CD4-positive, alpha-beta T cell (primary cell): ENCODE data around the gene ABR. TPM values are rescaled to one million over a fixed set of nuclear protein-coding genes. Genes with fewer than 3 reads are reported as not detected.

Experiments used
- ATAC-seq: fragments of 200-7000 bp; cut with Tn5 transposase; one replicate; pipeline ENCODE4 v1.10.0; 2022; ENCODE audit warnings: mild to moderate bottlenecking; ENCODE audit not compliant: poor library complexity
- CTCF ChIA-PET: fragments of 350-600 bp; sonication (Branson Sonifier 250); formaldehyde crosslinking; loops from one replicate; lab custom pipeline; 2021; ENCODE audit warnings: antibody characterized with exemption, inconsistent platforms; lab: Charles Lee
- POLR2A ChIA-PET: fragments of 350-600 bp; sonication (Branson Sonifier 250); formaldehyde crosslinking; loops from one replicate; lab custom pipeline; 2021; ENCODE audit warnings: antibody characterized with exemption, inconsistent platforms; lab: Charles Lee
- DNase-seq, 14 experiments: peaks; one replicate each; pipeline ENCODE4 v3.0.0-alpha.2; 2013 to 2020; ENCODE audit warnings: mixed read lengths in 2 of 14
- H3K27ac ChIP-seq, 2 donors: one replicate each; pipeline versions ENCODE4 v1.5.1 to v1.7.0; 2013; ENCODE audit warnings: low read length in 2 of 2, low read depth in 1 of 2, mild to moderate bottlenecking in 1 of 2
- H3K27me3 ChIP-seq, 2 experiments: 1 replicate in 1 of 2; 2 replicates in 1 of 2; pipeline versions ENCODE4 v1.6.1 to v1.7.0; 2013; ENCODE audit warnings: low read length in 2 of 2, control low read depth in 1 of 2, mild to moderate bottlenecking in 1 of 2, moderate library complexity in 1 of 2; ENCODE audit not compliant: insufficient read depth in 2 of 2, control insufficient read depth in 1 of 2
- H3K36me3 ChIP-seq: one replicate; pipeline ENCODE4 v1.6.1; 2013; ENCODE audit warnings: low read length, control low read depth; ENCODE audit not compliant: insufficient read depth
- H3K4me1 ChIP-seq: one replicate; pipeline ENCODE4 v1.6.1; 2013; ENCODE audit warnings: low read length, control low read depth; ENCODE audit not compliant: insufficient read depth
- H3K4me3 ChIP-seq: one replicate; pipeline ENCODE4 v1.5.1; 2013; ENCODE audit warnings: mild to moderate bottlenecking, low read length, moderate library complexity
- H3K9me3 ChIP-seq, 2 experiments: 1 replicate in 1 of 2; 2 replicates in 1 of 2; pipeline versions ENCODE4 v1.6.1 to v1.7.0; 2013; ENCODE audit warnings: low read length in 2 of 2, mild to moderate bottlenecking in 2 of 2, control low read depth in 1 of 2, moderate library complexity in 1 of 2; ENCODE audit not compliant: control insufficient read depth in 1 of 2, insufficient read depth in 1 of 2
- H3K27ac Mint-ChIP-seq: one replicate; pipeline ENCODE4 v1.8.0; 2020; ENCODE audit warnings: mixed read lengths
- H3K27me3 Mint-ChIP-seq: one replicate; pipeline ENCODE4 v1.8.0; 2021; ENCODE audit warnings: mixed read lengths
- H3K36me3 Mint-ChIP-seq: one replicate; pipeline ENCODE4 v1.8.0; 2021; ENCODE audit warnings: low read depth, mixed read lengths
- H3K4me1 Mint-ChIP-seq: one replicate; pipeline ENCODE4 v1.8.0; 2021; ENCODE audit warnings: low read depth, mixed read lengths
- H3K4me3 Mint-ChIP-seq: one replicate; pipeline ENCODE4 v1.8.0; 2020; ENCODE audit warnings: mild to moderate bottlenecking, mixed read lengths
- H3K9me3 Mint-ChIP-seq: one replicate; pipeline ENCODE4 v1.8.0; 2020; ENCODE audit warnings: mixed read lengths
- intact Hi-C, 2 experiments: fragments of 100-400 bp; cut with DNase I in 1 of 2; cut with micrococcal nuclease in 1 of 2; formaldehyde crosslinking; loops; one replicate each; pipeline versions ENCODE4 v1.15.1 to v1.9.0; 2023 to 2025; cut with DNase I, micrococcal nuclease
- total RNA-seq, 174 experiments: library from RNA in 2 of 174; stranded (reverse) in 2 of 174; gene quantifications; one replicate each; pipeline ENCODE4 v1.2.3 and lab custom pipeline; 2021 to 2026
- TF ChIP-seq, protein P1 (sequence below): fragments of 200-600 bp; IDR thresholded peaks from one replicate; pipeline ENCODE4 v1.8.0; 2022; ENCODE audit warnings: antibody characterized with exemption, mild to moderate bottlenecking

Gene ABR
- total RNA-seq, 2 experiments from 2014 or later, result 72.4 to 74.8 TPM

DNA sequence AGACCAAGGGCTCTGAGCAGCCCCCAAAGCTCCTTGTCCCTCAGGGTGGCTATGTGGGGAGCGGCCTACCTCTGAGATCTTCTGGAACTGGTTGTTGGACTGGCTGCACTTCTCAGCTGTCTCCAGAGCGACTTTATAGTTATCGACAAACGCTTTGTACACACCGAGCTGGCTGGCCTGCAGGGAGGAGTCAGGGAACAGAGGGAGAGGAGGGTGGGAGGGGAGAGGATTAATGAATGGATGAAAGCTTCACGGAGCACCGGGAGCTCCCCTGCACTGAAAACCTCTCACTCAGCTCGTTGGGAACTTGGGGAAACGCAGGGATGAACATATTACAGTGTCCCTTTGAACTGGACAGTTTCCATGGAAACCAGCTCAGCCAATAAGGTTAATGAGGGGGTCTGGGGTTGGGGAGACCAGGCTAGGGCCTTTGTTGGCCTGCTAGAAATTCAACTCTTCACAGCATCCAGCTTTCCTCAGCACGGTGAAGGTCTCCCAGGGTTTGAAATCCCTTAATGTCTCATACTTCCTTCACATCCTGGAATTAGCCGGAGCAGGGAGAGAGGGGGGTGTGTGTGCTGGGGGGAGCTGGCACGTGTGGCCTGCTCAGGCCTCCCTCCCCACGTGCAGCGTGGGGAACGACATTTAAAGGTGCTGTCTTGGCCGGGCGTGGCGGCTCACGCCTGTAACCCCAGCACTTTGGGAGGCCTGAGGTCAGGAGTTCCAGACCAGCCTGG is 96.2 kb downstream of the ABR start:
- CTCF ChIA-PET, result no interaction called here
- Histone ChIP-seq H3K36me3 (peaks cover 51% of the 10 kb centered on the region), H3K27ac (no peak overlapping the region), H3K27me3 (no peaks in the 10 kb centered on the region), H3K4me1 (no peaks in the 10 kb centered on the region), H3K9me3 (peaks cover 0 to 3% of the 10 kb centered on the region in 2 experiments), H3K4me3 (no peak overlapping the region)
- intact Hi-C loops, result no loop called here
- no peak for DNase-seq
- Mint-ChIP-seq H3K9me3 (no peaks in the 10 kb centered on the region), H3K27ac (no peak overlapping the region), H3K27me3 (no peaks in the 10 kb centered on the region), H3K4me3 (no peak overlapping the region), H3K4me1 (no peaks in the 10 kb centered on the region), H3K36me3 (peaks cover 54% of the 10 kb centered on the region)
- POLR2A ChIA-PET, result no interaction called here
- ATAC-seq, result no peak
- TF ChIP-seq, protein P1, sequence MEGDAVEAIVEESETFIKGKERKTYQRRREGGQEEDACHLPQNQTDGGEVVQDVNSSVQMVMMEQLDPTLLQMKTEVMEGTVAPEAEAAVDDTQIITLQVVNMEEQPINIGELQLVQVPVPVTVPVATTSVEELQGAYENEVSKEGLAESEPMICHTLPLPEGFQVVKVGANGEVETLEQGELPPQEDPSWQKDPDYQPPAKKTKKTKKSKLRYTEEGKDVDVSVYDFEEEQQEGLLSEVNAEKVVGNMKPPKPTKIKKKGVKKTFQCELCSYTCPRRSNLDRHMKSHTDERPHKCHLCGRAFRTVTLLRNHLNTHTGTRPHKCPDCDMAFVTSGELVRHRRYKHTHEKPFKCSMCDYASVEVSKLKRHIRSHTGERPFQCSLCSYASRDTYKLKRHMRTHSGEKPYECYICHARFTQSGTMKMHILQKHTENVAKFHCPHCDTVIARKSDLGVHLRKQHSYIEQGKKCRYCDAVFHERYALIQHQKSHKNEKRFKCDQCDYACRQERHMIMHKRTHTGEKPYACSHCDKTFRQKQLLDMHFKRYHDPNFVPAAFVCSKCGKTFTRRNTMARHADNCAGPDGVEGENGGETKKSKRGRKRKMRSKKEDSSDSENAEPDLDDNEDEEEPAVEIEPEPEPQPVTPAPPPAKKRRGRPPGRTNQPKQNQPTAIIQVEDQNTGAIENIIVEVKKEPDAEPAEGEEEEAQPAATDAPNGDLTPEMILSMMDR, result no peak

DNA sequence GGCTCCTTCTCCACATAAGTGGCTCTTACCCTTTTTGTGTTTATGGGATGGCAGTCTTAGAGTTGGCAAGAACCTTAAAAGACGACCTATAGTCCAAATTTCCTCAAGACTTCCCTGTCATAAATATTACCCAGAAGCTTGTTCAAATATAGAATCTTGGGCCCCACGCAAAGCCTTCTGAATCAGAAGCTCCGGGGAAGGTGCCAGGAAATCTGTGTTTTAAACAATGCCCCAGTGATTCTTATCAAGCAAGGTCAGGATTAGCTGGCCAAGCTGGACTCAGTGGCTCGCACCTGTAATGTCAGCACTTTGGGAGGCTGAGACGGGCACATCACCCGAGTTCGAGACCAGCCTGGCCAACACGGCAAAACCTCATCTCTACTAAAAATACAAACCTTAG is 97.2 kb downstream of the ABR start:
- ChIA-PET CTCF (no interaction called here), POLR2A (no interaction called here)
- TF ChIP-seq, protein P1, result no peak
- H3K4me3 ChIP-seq, result no peak overlapping the region
- Mint-ChIP-seq H3K4me1 (no peaks in the 10 kb centered on the region), H3K4me3 (no peak overlapping the region), H3K9me3 (no peaks in the 10 kb centered on the region), H3K27me3 (no peaks in the 10 kb centered on the region), H3K36me3 (peaks cover 61% of the 10 kb centered on the region), H3K27ac (no peak overlapping the region)
- H3K27me3 ChIP-seq, result no peaks in the 10 kb centered on the region
- no peak overlapping the region for H3K27ac ChIP-seq
- no peak for DNase-seq
- no peak for ATAC-seq
- H3K9me3 ChIP-seq, result peaks cover 0 to 3% of the 10 kb centered on the region in 2 experiments
- H3K4me1 ChIP-seq, result no peaks in the 10 kb centered on the region
- intact Hi-C loops, result no loop called here
- peaks cover 56% of the 10 kb centered on the region for H3K36me3 ChIP-seq

DNA sequence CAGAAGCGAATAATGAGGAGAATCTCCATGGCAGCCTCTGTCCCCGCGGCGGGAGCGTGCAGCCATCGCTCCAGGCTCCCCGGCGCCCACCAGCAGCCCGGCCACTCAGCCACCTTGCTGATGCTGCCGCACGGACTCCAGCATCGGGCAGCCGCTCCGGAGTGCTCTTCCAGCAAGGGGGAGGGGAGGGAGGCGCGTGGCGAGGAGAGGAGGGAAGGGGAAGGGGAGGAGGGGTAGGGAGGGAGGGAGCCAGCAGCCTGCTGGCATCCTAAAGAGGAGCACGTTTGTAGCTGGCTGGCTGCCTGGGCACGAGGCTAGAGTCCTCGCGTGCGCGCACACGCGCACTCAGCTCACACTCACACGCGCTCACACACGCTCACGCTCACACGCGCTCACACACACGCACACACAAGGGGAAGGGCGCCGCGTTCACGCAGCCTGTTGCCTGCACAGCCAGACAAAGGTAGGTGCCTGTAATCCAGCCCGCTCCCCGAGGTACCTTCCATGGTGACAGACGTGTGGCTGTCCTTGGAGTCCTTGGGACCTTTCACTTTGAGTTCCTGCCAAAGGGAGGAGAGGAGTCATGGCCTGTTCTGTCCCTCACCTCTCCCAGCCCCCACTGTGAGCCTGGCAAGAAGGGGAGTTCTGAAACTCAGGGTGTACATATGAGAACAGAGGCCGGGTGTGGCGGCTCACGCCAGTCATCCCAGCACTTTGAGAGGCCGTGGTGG is 100.8 kb downstream of the ABR start:
- Histone ChIP-seq H3K9me3 (peaks cover 0 to 3% of the 10 kb centered on the region in 2 experiments), H3K27ac (no peak overlapping the region), H3K4me3 (no peak overlapping the region), H3K4me1 (no peaks in the 10 kb centered on the region), H3K27me3 (no peaks in the 10 kb centered on the region), H3K36me3 (peaks cover 55% of the 10 kb centered on the region)
- TF ChIP-seq, protein P1, result no peak
- ATAC-seq, result no peak
- H3K27me3 Mint-ChIP-seq, result no peaks in the 10 kb centered on the region
- intact Hi-C loops, result no loop called here
- DNase-seq, result no peak
- no peak overlapping the region for H3K4me3 Mint-ChIP-seq
- no peaks in the 10 kb centered on the region for H3K9me3 Mint-ChIP-seq
- H3K36me3 Mint-ChIP-seq, result peaks cover 69% of the 10 kb centered on the region
- no peaks in the 10 kb centered on the region for H3K4me1 Mint-ChIP-seq
- ChIA-PET POLR2A (no interaction called here), CTCF (no interaction called here)
- H3K27ac Mint-ChIP-seq, result no peak overlapping the region
